ENCODE data around the gene DOK7.

DOK7 gene

DNA sequence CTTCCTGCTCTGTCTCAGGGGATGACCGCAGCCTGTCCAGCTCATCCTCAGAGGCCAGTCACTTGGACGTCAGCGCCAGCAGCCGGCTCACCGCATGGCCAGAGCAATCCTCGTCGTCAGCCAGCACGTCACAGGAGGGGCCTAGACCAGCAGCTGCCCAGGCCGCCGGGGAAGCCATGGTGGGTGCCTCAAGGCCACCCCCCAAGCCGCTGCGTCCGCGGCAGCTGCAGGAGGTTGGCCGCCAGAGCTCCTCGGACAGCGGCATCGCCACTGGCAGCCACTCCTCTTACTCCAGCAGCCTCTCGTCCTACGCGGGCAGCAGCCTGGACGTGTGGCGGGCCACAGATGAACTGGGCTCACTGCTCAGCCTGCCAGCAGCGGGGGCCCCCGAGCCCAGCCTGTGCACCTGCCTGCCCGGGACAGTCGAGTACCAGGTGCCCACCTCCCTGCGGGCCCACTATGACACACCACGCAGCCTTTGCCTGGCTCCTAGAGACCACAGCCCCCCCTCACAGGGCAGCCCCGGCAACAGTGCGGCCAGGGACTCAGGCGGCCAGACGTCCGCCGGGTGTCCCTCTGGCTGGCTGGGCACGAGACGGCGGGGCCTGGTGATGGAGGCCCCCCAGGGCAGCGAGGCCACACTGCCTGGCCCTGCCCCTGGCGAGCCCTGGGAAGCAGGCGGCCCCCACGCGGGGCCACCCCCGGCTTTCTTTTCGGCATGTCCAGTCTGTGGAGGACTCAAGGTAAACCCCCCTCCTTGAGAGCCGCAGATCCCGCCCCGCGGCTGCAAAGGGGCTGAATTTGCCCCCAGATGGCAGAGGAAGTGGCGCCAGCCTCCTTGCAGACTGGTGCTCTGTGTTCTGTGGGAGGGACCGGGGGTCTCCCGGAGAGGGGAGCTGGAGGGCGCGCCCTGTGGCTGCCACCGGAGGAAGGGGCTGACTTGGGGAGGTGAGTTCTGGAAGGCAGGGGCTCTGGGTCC lies 29.9 kb downstream of the DOK7 start:
- DNase-seq, result no peak

DNA sequence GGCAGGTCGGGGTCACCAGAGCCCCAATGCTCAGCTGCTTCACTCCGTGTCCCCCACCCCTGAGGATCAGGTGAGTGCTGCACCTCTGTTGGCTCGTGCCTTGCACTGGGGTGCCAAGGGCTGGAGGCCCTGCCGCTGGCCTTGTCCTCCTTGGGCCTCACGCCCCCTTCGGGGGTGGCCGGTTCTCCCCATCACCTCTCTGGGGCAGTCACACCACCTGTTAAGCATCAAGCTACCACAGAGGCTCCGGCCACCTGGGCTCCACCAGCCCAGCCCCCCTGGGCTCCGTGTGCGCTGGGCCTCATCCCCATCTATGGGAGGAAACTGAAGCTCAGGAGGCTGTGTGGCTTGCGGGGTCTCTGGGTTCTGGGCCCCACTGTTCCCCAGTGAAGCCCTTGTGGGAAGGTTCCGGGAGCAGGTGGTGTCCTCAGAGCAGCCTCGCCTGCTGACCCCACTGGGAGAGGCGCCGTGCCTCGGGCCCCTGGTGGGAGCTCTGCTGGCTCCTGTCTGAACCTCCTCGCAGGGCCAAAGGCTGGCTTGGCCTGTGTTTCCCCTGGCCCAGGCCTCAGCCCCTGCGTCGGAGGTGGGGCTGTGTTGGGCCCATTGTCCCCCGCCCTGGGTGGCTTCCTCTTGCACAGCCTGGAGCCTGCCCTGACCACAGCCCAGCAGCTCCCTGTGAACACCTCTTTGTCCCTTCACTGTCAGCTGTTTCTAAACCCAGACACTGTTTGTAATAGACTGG lies 30.8 kb downstream of the DOK7 start:
- DNase-seq, result no peak

DNA sequence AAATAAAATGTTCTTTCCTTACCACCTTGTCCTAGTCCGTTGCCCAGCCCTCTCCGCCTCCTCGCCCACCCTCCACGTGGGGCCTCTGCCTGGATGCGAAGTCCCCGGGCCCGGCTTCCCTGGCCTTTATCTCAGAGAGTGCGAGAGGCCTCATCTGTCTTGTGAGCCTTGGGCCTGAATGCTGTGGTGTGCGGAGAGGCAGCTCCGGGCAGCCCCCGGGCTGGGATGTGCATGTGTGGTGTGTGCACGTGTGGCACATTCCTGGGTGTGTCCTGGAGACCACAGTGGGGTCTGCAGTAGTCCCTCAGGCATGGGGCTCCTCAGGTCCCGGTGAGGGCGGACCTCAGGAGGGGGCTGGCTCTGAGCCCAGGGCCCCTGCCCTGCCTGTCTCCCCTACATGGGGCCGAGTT lies 31.4 kb downstream of the DOK7 start:
- no peak for DNase-seq

DNA sequence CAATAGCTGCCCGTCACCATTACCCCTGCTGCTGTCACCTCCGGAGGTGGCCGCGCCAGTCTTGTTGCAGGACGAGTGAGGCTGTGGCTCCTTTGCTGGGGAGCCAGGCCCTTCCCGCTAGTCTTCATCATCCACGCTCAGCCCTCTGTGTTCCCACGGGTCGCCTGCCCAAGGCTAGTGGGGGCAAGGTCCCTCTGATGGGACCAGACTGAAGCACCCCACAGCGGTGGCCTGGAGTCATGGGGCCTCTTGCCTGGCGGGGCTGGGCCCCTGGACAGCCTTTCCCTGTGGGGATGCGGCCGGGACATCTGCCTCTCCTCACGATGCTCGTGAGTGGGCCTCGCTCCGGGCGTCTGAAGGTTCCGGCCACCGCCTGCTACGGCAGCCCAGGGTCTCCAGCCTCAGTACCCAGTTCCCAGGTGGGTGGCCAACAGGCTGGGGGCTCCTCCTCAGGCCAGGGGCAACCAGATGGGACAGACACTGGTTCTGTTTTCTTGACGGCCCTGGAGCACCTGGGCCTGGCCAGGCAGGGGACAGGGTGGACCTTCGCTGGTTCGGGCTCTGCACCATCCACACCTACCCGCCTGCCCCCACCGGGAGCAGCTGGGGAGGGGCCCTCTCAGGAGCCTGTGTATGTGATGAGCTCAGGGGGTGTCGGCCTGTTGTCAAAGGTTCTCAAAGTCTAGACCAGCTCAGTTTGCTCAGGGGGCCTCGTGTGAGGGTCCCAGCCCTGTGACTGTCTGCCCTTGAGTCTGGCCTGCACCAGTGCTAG lies 32.3 kb downstream of the DOK7 start:
- no peak for DNase-seq

DNA sequence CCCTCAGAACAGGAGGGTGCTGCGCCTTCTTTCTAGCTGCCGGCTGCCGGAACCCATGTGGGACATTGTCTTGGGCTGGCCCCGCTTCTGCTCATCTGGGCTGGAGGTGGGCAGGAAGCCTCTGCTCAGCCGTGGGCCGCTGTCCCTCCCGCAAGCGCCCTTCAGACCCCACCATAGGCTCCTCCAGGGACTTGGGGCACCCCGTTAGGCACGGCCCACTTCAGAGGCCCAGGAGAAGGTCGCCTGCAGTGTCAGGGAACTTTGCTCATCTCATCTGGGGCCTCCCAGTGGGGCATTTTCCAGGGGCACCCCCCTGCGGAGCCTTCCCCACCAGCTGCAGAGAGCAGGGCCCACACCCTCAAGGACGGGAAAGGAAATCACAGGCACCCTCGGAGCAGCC lies 32.9 kb downstream of the DOK7 start:
- no peak for DNase-seq

DNA sequence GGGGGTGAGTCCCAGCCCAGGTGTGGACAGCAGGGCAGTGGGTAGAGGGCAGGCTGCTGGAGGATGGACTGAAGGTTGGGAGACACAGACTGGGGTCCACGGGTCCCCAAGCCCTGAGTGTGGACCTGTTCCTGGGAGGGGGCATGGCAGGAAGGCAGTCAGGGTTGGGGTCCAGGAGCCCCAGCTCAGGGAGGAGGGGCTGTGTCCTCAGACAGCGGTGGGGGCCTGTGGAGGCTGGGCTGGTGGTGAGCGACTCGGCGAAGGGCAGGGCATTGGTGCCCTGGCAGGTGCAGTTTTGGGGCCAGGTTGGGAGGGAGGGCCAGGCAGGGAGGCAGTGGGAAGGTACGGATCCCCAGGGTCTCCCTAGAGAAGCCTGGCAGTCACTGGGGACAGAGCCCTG lies 34.0 kb downstream of the DOK7 start:
- no peak for DNase-seq

DNA sequence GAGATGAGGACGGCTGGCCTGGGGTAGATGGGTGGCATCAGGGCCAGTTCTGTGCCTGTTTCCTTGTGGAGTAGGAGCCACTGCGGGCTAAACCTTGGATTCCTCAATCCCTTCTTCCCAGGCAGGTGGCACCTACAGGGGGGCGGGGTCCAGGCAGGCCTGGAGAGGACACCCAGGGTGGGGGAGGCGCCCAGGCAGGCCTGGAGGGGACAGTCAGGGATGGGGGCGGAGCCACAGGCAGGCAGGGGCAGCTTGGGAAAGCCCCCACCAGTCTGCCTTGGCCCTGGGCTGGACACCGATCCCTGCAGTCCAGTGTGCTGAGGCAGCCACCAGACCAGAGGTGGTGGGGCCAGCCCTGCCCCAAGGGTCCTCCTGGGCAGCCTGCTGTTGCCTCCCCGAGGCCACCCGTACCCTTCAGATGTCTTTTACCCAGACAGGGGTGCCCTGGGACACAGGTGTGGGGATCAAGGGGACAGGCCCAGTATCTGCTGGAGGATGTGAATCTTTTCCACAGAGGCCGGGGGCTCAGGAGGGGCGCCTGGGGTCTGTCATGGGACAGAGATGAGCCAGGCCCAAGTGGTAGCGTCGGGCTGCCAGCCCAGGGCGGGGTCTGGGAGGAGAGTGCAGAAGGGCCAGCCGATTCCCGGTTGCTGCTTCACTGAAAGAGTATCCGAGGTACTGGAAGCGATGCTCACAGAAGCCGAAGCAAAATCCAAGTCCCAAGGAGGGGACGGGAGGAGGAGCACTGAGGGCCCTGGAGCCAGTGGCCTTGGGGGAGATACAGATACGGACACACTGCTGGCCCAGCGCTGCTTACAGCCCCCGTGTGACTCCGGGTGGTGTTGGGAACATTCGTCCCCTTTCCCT lies 34.6 kb downstream of the DOK7 start:
- DNase-seq, result no peak

DNA sequence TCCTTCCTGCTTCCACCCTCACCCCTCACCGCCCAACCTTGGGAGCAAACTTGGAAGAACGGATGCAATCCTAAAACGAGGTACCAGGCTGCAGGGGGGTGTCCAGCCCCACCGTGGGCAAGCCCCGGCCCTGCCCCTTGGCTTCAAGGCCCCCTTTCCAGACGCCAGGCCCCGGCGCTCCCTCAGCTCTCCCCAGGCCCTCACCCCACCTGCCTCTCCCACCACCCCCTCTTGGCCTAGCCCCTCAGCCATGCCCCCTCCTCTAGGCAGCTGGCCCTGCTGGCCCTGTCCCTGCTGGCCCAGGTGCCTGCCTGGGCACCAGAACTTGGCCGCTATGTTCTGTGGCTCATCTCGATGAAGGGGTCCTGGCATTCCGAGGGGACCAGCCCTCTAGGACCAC lies 35.3 kb downstream of the DOK7 start:
- no peak for DNase-seq

DNA sequence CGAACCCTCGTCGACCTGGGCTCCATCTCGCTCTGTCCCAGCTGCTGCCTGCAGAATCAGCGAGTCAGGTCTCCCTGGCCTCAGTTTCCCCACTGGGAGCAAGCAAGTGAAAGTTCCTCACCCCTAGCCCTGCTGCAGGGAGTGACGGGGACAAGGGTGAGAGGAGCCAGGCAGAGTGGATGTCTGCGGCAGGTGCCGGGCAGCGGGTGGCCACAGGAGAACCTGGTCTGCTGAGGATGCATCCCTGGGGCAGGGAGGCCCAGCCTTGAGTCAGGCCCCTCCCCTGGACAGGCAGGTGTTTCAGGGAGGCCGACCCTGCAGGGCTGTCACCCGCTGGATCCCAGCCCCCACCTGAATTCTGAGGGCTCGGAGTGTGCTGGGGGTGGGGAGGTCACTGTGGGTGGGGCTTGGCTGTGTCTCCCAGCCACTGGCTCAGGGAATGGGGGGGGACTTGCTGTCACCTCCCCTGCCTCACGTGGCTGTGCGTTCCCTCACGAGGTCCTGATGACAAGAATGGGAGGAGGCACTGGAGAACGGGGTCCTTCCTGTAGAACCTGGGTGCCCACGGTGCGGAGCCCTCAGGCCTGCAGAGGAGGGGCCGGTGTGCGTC lies 35.9 kb downstream of the DOK7 start:
- DNase-seq, result no peak

DNA sequence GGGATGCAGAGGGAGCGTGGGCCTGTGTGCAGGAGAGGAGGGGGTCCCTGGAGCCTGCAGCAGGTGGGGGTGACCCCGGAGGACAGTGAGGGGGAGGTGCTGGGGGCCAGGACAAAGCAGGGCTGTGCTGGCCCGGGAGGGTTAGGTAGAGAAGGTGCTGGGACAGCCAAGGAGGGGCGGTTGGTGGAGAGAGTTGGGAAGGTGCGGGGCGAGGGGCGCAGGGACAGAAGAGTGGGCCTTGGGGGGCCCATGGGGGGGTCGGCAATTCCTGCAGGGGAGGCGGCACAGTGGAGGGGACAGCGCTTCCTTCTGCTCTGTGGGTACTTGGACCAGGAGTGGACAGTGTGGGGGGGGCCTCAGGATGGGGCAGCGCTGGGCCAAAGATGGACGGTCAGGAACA lies 36.6 kb downstream of the DOK7 start:
- DNase-seq, result no peak

DNA sequence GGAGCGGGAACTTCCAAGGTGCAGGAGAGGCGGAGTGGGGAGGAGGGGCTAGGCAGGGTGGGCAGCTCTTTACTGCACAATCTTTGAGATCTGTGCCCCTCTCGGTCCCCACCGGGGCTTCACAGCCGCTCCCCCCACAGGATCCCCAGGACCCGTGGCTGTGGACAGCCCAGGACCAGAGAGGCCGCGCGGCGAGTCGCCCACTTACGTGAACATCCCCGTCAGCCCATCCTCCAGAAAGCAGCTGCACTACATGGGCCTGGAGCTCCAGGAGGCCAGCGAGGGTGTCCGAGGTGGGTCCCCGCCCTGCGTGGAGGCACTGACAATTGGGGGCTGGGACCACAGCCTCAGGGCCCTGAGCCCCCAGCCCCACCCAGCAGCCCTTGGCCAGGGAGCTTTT lies 37.0 kb downstream of the DOK7 start:
- DNase-seq, result no peak

DNA sequence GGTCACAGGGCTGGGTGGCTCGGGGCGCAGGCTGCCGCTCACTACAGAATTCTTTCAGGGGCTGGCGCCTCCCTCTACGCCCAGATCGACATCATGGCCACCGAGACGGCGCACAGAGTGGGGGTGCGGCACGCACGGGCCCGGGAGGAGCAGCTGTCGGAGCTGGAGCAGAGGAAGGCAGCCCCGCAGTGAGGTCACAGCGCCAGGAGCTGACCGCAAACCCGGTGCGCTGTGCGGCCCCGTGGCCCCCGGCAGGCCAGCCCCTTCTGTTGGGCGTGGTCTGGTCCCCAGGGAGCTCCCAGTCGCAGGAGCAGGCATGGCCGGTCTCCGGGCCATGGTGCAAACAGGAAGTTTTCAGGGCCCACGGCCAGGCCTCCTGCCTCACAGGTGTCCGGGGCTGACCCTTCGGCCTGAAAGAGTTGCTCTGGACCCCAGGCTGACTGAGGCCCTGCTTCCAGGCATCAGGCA lies 37.6 kb downstream of the DOK7 start:
- DNase-seq, result no peak

DNA sequence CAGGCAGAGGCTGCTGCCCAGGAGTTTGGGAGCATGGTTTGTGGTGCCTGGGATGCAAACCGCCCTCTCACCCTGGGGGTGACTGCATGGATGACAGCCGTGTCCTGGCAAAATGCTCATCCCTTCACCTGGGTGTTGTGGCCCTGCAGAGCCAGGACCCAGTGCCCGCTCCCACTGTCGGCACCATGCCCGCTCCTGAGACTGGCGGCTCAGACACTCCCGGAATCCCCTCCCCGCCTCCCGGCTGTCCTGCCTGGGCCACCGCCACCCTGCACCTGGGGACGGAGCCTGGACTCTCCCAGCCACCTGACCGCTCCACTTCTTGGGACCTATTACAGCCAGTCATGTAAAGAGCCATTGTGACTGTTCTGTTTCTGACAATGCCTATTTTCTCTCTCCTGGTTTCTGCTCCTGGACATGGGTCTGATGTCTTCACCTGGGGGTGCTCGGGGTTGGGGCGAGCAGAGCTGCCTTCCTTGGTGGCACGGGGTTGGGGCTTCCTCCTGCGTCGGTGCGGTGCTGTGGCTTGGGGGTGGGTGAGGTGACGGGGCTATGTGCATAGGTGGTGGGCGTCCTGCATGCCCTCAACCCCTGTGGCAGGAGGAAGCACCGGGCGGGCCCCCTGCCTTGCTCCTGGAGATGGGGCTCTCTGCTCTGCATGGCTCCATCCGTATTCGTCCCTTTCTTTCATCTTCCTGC lies 38.2 kb downstream of the DOK7 start:
- DNase-seq, result no peak

DNA sequence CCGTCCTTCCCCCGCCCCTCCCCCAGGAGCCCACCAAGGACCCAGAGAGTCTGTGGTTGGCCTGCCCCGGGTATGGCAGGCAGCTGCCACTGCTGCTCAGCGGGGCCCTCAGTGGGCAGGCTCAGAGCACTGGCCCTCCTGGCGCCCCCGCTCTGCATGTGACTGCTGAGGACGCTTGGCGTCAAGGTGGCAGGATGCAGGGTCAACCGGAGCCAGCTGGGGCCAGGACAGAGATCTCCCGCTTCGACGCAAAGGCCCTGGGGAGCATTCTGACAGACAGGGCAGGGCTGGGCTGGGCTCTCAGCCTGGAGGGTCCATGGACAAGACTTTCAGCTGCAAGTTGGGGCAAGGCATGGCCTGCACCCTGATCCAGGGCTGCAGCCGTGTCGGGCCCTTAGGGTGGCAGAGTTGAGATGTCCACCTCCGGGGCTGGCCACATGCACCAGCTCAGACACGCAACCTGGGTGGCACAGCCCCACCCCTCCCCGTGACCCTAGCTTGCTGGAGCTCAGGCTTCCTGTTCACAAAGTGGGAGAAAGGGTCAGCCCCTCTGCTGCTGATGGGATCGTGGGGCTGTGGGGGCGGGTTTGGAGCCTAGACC lies 38.8 kb downstream of the DOK7 start:
- no peak for DNase-seq

DNA sequence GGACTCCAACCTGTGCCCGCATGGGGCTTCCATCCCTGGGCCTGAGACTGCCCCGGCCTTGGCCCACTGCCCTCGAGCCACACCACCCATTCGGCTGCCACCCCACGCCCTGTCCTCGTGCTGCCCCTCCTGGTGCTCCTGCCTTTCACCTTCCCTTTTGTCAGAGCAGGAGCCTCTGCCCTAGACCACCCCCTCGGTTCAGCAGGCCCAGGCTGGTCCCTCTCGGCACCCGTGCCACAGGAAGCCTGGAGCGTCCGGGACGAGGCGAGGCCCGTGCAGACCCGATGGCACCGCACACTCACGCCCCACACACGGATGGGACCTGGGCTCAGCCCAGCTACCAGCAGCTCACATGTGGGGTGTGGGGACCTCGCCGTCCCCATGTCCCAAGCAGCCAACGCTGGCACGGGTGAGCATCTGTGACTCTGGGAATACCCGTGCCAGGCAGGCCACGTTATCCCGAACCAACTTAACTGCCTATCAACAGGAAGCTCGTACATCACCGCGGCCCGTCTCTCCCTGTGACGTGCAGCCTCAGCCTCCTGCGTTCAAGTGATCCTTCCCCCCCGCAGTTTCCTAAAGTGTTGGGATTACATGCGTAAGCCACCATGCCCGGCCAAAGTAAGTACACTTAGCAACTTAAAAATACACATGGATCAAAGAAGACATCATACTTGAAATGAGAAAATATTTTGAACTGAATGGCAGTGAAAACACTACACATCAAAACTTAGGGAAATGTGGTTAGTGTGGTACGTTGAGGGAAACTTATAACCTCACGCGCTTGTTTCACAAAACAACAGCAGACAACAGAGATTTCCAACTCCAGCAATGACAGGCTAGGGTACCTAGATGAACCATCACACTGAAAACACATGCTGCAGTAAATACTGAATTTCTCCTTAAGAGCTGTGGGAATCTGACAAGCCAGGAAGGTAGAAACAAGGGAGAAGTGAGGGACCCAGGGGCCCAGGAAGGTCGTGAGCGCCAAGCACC lies 40.1 kb downstream of the DOK7 start:
- no peak for DNase-seq

DNA sequence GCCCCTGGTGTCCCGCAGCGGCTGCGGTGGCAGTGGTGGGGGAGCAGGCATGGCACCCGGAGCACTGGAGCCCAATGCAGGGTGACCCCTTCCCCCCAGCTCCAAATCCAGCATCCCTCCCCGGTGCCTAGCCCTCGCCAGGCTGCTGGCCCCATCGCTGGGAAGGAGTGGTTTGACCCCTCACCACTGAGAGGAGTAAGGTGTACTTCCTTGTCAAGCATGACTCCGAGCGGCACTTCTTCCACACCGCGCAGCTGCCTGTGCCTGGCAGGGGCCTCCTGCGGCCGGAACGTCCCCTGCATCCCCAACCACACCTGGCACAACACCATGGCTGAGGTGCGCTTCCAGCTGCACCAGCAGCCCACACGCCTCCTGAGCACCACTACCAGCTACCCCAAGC lies 42.1 kb downstream of the DOK7 start:
- DNase-seq, result no peak

DNA sequence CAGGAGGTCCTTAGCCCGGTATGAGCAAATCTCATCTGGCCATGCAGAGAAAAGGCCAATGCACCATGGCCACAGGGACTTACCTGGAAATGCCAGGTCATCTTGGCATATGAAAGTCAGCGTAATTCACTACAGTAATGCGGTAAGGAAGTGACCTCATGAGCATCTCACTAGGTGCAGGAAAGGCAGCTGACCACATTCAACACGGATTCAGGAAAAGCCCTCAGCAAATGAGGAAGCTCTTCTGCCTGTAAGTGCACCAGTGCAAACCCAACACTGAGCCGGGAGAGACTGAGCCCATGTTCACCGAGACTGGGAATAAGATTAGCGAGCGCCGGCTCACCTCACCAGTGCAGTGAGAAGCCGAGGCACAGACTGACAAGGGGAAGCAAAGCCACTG lies 45.4 kb downstream of the DOK7 start:
- no peak for DNase-seq

DNA sequence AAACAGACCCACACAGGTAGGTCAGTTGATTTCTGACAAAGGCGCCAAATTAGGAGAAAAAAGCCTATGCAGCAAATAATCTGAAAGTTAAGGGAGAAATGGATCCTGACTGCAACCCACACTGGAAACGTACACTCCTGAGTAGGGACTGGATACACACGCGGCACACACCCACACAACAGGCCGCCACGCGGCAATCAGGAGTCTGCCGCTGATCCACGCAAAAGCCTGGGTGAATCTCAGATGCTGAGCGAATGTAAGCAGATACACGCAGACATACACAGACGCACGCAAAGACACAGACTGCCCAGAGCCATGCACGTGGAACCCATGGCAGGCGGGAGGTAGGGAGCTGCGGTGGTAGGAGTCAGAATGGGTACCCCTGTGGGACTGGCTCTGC lies 47.4 kb downstream of the DOK7 start:
- no peak for DNase-seq

DNA sequence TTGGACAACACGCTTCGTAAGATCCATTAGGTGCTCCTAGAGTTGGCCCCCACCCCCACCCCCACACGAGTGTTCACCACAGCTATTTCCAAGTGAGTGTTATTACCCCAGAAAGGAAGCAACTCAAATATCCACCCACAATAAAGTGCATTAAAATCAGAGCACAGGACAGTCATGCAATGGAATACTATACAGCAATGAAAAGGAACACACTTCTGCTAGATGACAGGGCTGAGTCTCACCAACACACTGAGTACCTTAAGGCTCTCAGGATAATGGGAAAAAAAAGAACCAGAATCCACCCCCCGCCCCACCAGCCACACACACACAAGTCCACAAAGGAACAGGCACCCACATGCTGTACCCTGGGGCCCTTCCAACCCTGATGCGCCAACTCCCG lies 48.1 kb downstream of the DOK7 start:
- no peak for DNase-seq

Data from CD4-positive, alpha-beta T cell treated with Interferon gamma for 1 hour (primary cell).